ENCODE results near the gene TIMP3. TPM values are rescaled to one million over a fixed set of nuclear protein-coding genes. Genes with fewer than 3 reads are reported as not detected.

Gene TIMP3
- total and polyA plus RNA-seq, 11 donors: 112 to 629 (median 152) TPM

DNA sequence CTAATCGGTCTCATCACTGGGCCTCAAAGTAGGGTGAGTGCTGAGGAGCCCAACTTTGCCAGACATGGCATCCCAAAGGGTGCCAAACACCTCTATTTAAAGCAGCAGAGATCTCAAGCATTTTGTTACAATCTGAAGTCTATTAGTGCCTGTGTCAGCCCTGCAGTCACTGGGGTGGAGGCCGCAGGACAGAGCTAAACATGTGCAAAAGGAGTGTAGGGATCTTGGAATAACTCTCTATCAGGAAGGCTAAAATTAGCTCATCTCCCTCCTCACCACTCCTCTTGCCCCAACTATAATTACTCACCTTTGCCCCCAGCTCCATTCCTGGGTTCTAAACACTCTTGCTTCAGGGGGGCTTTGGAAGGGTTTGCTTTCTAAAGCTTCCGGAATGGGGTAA lies 87.5 kb downstream of the TIMP3 start:
- WGBS, 4 donors: 53 to 64% (median 59%) methylated on average over 3 of the region's 3 CpGs
- peak; percentile 81 to 93 (median 92) for ATAC-seq
- H3K4me1 ChIP-seq: peaks cover 0 to 21% (median 14%) of the 10 kb centered on the region in 12 donors
- H3K36me3 ChIP-seq: no peaks in the 10 kb centered on the region
- peak in 2 of 5 donors; percentile 38 to 45 for DNase-seq
- TF ChIP-seq, protein P1, sequence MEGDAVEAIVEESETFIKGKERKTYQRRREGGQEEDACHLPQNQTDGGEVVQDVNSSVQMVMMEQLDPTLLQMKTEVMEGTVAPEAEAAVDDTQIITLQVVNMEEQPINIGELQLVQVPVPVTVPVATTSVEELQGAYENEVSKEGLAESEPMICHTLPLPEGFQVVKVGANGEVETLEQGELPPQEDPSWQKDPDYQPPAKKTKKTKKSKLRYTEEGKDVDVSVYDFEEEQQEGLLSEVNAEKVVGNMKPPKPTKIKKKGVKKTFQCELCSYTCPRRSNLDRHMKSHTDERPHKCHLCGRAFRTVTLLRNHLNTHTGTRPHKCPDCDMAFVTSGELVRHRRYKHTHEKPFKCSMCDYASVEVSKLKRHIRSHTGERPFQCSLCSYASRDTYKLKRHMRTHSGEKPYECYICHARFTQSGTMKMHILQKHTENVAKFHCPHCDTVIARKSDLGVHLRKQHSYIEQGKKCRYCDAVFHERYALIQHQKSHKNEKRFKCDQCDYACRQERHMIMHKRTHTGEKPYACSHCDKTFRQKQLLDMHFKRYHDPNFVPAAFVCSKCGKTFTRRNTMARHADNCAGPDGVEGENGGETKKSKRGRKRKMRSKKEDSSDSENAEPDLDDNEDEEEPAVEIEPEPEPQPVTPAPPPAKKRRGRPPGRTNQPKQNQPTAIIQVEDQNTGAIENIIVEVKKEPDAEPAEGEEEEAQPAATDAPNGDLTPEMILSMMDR (IDR thresholded peaks at IDR 0.05): no peak
- TF ChIP-seq POLR2A (IDR thresholded peaks at IDR 0.05): no peak
- H3K27ac ChIP-seq: peak overlapping the region in 11 of 12 donors; percentile 33 to 84 (median 62)
- H3K27me3 ChIP-seq: no peaks in the 10 kb centered on the region
- no peaks in the 10 kb centered on the region for H3K9me3 ChIP-seq
- no peak overlapping the region for H3K4me3 ChIP-seq
- intact Hi-C loops (cut with DNase I): loop anchor here in 1 of 10 donors (10.0 kb wide), 1 partner anchor 54 kb away; no protein-coding TSS in a partner anchor

DNA sequence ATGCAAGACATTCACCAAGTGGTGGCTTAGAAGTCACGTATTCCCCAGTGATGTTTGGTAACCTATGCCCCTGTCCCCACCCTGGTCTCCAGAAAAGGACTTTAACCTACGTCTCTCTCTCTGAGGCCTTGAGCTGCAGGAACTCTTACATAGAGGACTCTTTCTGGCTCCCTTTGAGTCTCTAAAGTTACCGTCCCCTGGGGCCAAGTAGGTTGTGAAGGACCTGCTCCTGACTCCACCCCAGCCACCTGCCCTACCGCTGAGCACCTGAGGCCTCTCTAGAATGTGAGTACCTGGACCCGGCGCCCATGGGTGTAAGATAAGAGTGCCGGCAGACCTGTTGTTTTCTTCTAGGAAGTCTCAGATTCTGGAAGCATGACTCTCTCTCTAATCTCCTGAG lies 95.4 kb downstream of the TIMP3 start:
- TF ChIP-seq, protein P1 (IDR thresholded peaks at IDR 0.05): no peak
- no peak for TF ChIP-seq POLR2A (IDR thresholded peaks at IDR 0.05)
- H3K27ac ChIP-seq: no peak overlapping the region
- no peaks in the 10 kb centered on the region for H3K36me3 ChIP-seq
- H3K9me3 ChIP-seq: no peaks in the 10 kb centered on the region
- H3K4me1 ChIP-seq: no peaks in the 10 kb centered on the region
- H3K27me3 ChIP-seq: no peaks in the 10 kb centered on the region
- no peak for ATAC-seq
- 90 to 96% (median 92%) methylated on average over 7 of the region's 7 CpGs for WGBS, 4 donors
- DNase-seq: no peak
- H3K4me3 ChIP-seq: no peak overlapping the region
- intact Hi-C loops (cut with DNase I): no loop called here

DNA sequence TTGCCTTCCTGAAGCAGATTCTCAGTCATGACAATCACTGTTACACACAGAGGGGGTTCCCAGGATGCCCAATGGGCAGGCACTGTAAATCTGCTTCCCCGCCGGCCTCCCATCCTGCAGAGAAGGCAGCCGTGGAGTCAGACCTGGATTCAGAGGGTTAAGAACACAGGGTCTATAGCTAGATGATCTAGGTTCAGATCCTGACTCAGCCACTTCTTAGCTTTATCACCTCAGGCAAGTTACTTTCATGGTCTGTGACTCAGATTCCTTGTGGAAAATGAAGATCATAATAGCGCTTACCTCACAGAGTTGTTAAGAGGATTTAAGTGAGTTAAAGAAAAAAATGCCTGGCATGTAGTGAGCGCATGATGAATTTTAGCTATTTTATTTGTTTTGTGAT lies 95.9 kb downstream of the TIMP3 start:
- H3K36me3 ChIP-seq: no peaks in the 10 kb centered on the region
- intact Hi-C loops (cut with DNase I): no loop called here
- no peaks in the 10 kb centered on the region for H3K27me3 ChIP-seq
- DNase-seq (no peak), ATAC-seq (no peak)
- H3K9me3 ChIP-seq: no peaks in the 10 kb centered on the region
- H3K4me3 ChIP-seq: no peak overlapping the region
- WGBS, 4 donors: 96 to 99% (median 98%) methylated on average over 5 of the region's 5 CpGs
- TF ChIP-seq, protein P1 (IDR thresholded peaks at IDR 0.05): no peak
- no peak for TF ChIP-seq POLR2A (IDR thresholded peaks at IDR 0.05)
- no peak overlapping the region for H3K27ac ChIP-seq
- no peaks in the 10 kb centered on the region for H3K4me1 ChIP-seq

DNA sequence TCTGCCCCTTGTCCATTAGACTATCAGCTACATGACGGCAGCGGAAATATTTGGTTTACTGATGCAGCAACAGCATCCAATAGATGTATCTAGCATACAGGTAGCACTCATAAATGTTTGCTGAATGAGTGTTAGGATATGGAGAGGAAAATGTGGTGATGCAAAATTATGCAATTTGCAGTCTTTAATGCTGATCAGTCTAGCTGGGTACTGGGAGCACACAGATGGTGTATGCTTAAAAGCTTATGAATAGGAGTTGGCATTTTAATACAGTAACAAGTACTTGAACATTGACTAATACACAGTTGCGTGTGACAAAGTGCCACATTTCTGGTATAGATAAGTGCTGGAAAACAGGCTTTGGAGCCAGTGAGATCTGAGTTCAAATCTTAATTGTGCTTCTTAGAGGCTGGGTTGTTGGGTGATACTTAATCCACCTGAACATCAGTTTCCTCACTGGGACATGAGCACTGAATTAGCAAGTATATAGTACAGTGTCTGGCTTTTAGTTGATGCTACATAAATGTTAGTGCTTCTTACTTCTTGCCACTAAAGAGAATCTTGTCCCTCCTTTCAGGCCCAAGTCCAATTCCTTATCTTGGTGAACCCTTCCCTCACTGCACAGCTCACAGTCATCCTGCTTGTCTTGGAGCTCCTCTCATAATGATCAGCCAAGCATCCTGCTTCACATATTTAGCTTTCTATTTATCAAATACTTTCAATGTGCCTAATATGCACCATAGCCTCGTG lies 99.6 kb downstream of the TIMP3 start:
- ATAC-seq: no peak
- H3K36me3 ChIP-seq: no peaks in the 10 kb centered on the region
- H3K27me3 ChIP-seq: no peaks in the 10 kb centered on the region
- no peak overlapping the region for H3K27ac ChIP-seq
- WGBS, 4 donors: 81 to 85% (median 83%) methylated on average over 4 of the region's 4 CpGs
- TF ChIP-seq POLR2A (IDR thresholded peaks at IDR 0.05): no peak
- TF ChIP-seq, protein P1 (IDR thresholded peaks at IDR 0.05): no peak
- peaks cover 0 to 9% (median 0%) of the 10 kb centered on the region in 12 donors for H3K4me1 ChIP-seq
- H3K4me3 ChIP-seq: no peak overlapping the region
- DNase-seq: no peak
- intact Hi-C loops (cut with DNase I): loop anchor here in 1 of 10 donors (5.0 kb wide), 1 partner anchor 99 kb away; the partner anchor contains the start of gene TIMP3
- no peaks in the 10 kb centered on the region for H3K9me3 ChIP-seq

Data from heart left ventricle (tissue), 16 donors.